Chondrocyte (in vitro differentiated cells): ENCODE results near the gene ANXA4. TPM values are rescaled to one million over a fixed set of nuclear protein-coding genes. Genes with fewer than 3 reads are reported as not detected.

Source experiments
- DNase-seq: peaks from one replicate; pipeline ENCODE4 v3.0.0; 2021; ENCODE audit warnings: mixed read lengths, low spot score
- H3K27ac Mint-ChIP-seq: one replicate; pipeline ENCODE4 v1.8.0; 2021; ENCODE audit warnings: mild to moderate bottlenecking, moderate library complexity, mixed read lengths; ENCODE audit not compliant: unreplicated experiment
- H3K27me3 Mint-ChIP-seq: 2 replicates; pipeline ENCODE4 v1.8.0; 2021; ENCODE audit warnings: low read depth, mixed read lengths
- H3K36me3 Mint-ChIP-seq: 2 replicates; pipeline ENCODE4 v1.8.0; 2021; ENCODE audit warnings: low read depth, mixed read lengths
- H3K4me1 Mint-ChIP-seq: 2 replicates; pipeline ENCODE4 v1.8.0; 2021; ENCODE audit warnings: low read depth, mild to moderate bottlenecking, mixed read lengths
- H3K4me3 Mint-ChIP-seq: one replicate; pipeline ENCODE4 v1.8.0; 2021; ENCODE audit warnings: mild to moderate bottlenecking, moderate library complexity, mixed read lengths; ENCODE audit not compliant: unreplicated experiment
- H3K9me3 Mint-ChIP-seq: 2 replicates; pipeline ENCODE4 v1.8.0; 2021; ENCODE audit warnings: low read depth, mixed read lengths
- CTCF ChIP-seq: fragments of 200-600 bp; sonication (generic); IDR thresholded peaks from 2 replicates; pipeline ENCODE4 v1.5.0; 2021; ENCODE audit warnings: antibody characterized with exemption, mild to moderate bottlenecking, moderate library complexity
- total RNA-seq: library from RNA; stranded (reverse); gene quantifications from 3 replicates; pipeline ENCODE4 v1.2.1, GENCODE V29; 2021

ANXA4 gene
- total RNA-seq, 1 donor from 2014 or later, result 99.0 TPM

GRCh38 chr2:69694894-69695849, 46.8 kb upstream of the ANXA4 start:
- Mint-ChIP-seq H3K27ac (peak overlapping the region; percentile 95), H3K4me3 (peak overlapping the region; percentile 17)

GRCh38 chr2:69695850-69696216, 46.1 kb upstream of the ANXA4 start:
- Mint-ChIP-seq H3K4me1 (peaks cover 26% of the 10 kb centered on the region), H3K36me3 (no peaks in the 10 kb centered on the region), H3K27me3 (peaks cover 3% of the 10 kb centered on the region), H3K9me3 (no peaks in the 10 kb centered on the region), H3K27ac (peak overlapping the region; percentile 95), H3K4me3 (no peak overlapping the region)
- no peak for TF ChIP-seq CTCF
- no peak for DNase-seq

More at GRCh38 chr2:69694894-69695849, 46.8 kb upstream of the ANXA4 start:
- peaks cover 3% of the 10 kb centered on the region for H3K27me3 Mint-ChIP-seq
- TF ChIP-seq CTCF, result no peak
- H3K4me1 Mint-ChIP-seq, result peaks cover 26% of the 10 kb centered on the region
- no peaks in the 10 kb centered on the region for H3K36me3 Mint-ChIP-seq
- no peaks in the 10 kb centered on the region for H3K9me3 Mint-ChIP-seq
- DNase-seq, result no peak

- no peaks in the 10 kb centered on the region for H3K9me3 Mint-ChIP-seq
These were observed 41.6 kb upstream of the ANXA4 start for GRCh38 chr2:69700381-69700780.

GRCh38 chr2:69701100-69701945, 40.6 kb upstream of the ANXA4 start:
- TF ChIP-seq CTCF, result no peak
- H3K4me3 Mint-ChIP-seq, result no peak overlapping the region

More at GRCh38 chr2:69700381-69700780, 41.6 kb upstream of the ANXA4 start:
- Mint-ChIP-seq H3K27me3 (peaks cover 10% of the 10 kb centered on the region), H3K27ac (no peak overlapping the region), H3K4me1 (peaks cover 10% of the 10 kb centered on the region), H3K36me3 (peaks cover 2% of the 10 kb centered on the region), H3K4me3 (no peak overlapping the region)
- TF ChIP-seq CTCF, result no peak
- no peak for DNase-seq

GRCh38 chr2:69703189-69703588, 38.7 kb upstream of the ANXA4 start:
- Mint-ChIP-seq H3K27me3 (peaks cover 10% of the 10 kb centered on the region), H3K4me1 (no peaks in the 10 kb centered on the region), H3K27ac (no peak overlapping the region), H3K9me3 (no peaks in the 10 kb centered on the region), H3K36me3 (peaks cover 2% of the 10 kb centered on the region), H3K4me3 (no peak overlapping the region)
- no peak for TF ChIP-seq CTCF
- DNase-seq, result no peak

More at GRCh38 chr2:69701100-69701945, 40.6 kb upstream of the ANXA4 start:
- Mint-ChIP-seq H3K4me1 (peaks cover 1% of the 10 kb centered on the region), H3K36me3 (peaks cover 2% of the 10 kb centered on the region), H3K9me3 (no peaks in the 10 kb centered on the region), H3K27me3 (peaks cover 10% of the 10 kb centered on the region), H3K27ac (no peak overlapping the region)
- DNase-seq, result no peak
